WTC11 (cell line): ENCODE measurements around the gene PTPRN2.

Source experiments
- CREB1 ChIP-seq: sonication (generic); formaldehyde crosslinking; IDR thresholded peaks from 2 replicates; pipeline ENCODE4 v1.8.0; 2023; ENCODE audit warnings: mild to moderate bottlenecking, missing genetic modification reagents
- E2F5 ChIP-seq: sonication (generic); formaldehyde crosslinking; IDR thresholded peaks from 2 replicates; pipeline ENCODE4 v1.8.1; 2022; ENCODE audit warnings: mild to moderate bottlenecking, moderate library complexity, missing genetic modification reagents
- JUN ChIP-seq: sonication (generic); formaldehyde crosslinking; IDR thresholded peaks from 2 replicates; pipeline ENCODE4 v1.8.0; 2023; ENCODE audit warnings: mild to moderate bottlenecking, missing genetic modification reagents
- NR2C2 ChIP-seq: sonication (generic); formaldehyde crosslinking; IDR thresholded peaks from 2 replicates; pipeline ENCODE4 v1.8.0; 2022; ENCODE audit warnings: mild to moderate bottlenecking, missing genetic modification reagents
- RELA ChIP-seq: sonication (generic); formaldehyde crosslinking; IDR thresholded peaks from 2 replicates; pipeline ENCODE4 v1.8.1; 2022; ENCODE audit warnings: missing genetic modification reagents, mild to moderate bottlenecking, borderline replicate concordance
- SP1 ChIP-seq: sonication (generic); formaldehyde crosslinking; conservative IDR thresholded peaks from 2 replicates; pipeline ENCODE4 v1.8.1; 2022; ENCODE audit warnings: missing genetic modification reagents
- ZNF121 ChIP-seq: sonication (generic); formaldehyde crosslinking; IDR thresholded peaks from 2 replicates; pipeline ENCODE4 v1.8.0; 2023; ENCODE audit warnings: missing genetic modification reagents
- ZNF138 ChIP-seq: sonication (generic); formaldehyde crosslinking; conservative IDR thresholded peaks from 2 replicates; pipeline ENCODE4 v1.8.1; 2022; ENCODE audit warnings: mild to moderate bottlenecking, moderate library complexity, missing genetic modification reagents
- ZNF416 ChIP-seq: fragments of 250-450 bp; sonication (Bioruptor Pico); IDR thresholded peaks from 2 replicates; pipeline ENCODE4 v1.9.0; 2021; ENCODE audit warnings: mild to moderate bottlenecking, inconsistent platforms
- TF ChIP-seq, protein P1 (sequence below): sonication (generic); formaldehyde crosslinking; IDR thresholded peaks from 2 replicates; pipeline ENCODE4 v1.8.1; 2023; ENCODE audit warnings: mild to moderate bottlenecking, missing genetic modification reagents, borderline replicate concordance
- TF ChIP-seq, protein P2 (sequence below): fragments of 200-600 bp; IDR thresholded peaks from 2 replicates; pipeline ENCODE4 v1.8.0; 2022; ENCODE audit warnings: antibody characterized with exemption

DNA sequence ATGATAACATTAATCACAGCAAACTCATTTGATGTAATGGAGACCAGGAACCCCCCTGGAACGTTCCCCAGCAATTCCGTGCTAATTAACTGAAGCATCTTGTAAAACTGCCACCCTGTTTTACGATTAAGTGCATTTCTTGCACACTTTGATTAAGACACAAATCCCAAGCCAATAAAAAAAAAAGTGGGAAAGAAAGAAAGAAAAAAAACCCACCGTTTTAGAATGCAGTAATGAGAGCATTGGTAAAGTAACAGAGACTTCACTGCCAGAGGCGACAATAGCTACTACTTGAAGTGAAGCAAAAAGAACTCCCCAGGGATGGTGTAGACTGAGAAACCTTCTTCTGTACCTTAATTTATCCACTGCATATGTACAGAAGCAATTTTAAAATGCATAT is 616.1 kb downstream of the PTPRN2 start:
- TF ChIP-seq ZNF138 (CRISPR knock-in tag): no peak
- TF ChIP-seq, protein P1, sequence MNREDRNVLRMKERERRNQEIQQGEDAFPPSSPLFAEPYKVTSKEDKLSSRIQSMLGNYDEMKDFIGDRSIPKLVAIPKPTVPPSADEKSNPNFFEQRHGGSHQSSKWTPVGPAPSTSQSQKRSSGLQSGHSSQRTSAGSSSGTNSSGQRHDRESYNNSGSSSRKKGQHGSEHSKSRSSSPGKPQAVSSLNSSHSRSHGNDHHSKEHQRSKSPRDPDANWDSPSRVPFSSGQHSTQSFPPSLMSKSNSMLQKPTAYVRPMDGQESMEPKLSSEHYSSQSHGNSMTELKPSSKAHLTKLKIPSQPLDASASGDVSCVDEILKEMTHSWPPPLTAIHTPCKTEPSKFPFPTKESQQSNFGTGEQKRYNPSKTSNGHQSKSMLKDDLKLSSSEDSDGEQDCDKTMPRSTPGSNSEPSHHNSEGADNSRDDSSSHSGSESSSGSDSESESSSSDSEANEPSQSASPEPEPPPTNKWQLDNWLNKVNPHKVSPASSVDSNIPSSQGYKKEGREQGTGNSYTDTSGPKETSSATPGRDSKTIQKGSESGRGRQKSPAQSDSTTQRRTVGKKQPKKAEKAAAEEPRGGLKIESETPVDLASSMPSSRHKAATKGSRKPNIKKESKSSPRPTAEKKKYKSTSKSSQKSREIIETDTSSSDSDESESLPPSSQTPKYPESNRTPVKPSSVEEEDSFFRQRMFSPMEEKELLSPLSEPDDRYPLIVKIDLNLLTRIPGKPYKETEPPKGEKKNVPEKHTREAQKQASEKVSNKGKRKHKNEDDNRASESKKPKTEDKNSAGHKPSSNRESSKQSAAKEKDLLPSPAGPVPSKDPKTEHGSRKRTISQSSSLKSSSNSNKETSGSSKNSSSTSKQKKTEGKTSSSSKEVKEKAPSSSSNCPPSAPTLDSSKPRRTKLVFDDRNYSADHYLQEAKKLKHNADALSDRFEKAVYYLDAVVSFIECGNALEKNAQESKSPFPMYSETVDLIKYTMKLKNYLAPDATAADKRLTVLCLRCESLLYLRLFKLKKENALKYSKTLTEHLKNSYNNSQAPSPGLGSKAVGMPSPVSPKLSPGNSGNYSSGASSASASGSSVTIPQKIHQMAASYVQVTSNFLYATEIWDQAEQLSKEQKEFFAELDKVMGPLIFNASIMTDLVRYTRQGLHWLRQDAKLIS (CRISPR knock-in tag): no peak
- TF ChIP-seq, protein P2, sequence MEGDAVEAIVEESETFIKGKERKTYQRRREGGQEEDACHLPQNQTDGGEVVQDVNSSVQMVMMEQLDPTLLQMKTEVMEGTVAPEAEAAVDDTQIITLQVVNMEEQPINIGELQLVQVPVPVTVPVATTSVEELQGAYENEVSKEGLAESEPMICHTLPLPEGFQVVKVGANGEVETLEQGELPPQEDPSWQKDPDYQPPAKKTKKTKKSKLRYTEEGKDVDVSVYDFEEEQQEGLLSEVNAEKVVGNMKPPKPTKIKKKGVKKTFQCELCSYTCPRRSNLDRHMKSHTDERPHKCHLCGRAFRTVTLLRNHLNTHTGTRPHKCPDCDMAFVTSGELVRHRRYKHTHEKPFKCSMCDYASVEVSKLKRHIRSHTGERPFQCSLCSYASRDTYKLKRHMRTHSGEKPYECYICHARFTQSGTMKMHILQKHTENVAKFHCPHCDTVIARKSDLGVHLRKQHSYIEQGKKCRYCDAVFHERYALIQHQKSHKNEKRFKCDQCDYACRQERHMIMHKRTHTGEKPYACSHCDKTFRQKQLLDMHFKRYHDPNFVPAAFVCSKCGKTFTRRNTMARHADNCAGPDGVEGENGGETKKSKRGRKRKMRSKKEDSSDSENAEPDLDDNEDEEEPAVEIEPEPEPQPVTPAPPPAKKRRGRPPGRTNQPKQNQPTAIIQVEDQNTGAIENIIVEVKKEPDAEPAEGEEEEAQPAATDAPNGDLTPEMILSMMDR: no peak
- no peak for TF ChIP-seq CREB1 (CRISPR knock-in tag)
- no peak for TF ChIP-seq JUN (CRISPR knock-in tag)
- no peak for TF ChIP-seq ZNF416 (CRISPR knock-in tag)
- TF ChIP-seq E2F5 (CRISPR knock-in tag): no peak
- TF ChIP-seq NR2C2 (CRISPR knock-in tag): no peak
- no peak for TF ChIP-seq ZNF121 (CRISPR knock-in tag)
- TF ChIP-seq SP1 (CRISPR knock-in tag): no peak
- TF ChIP-seq RELA (CRISPR knock-in tag): no peak
